Activated T-cell treated with anti-CD3 and anti-CD28 coated beads for 24 hours (primary cell): ENCODE data around the gene MDM1.

ENCODE experiments used
- DNase-seq: peaks from one replicate; pipeline ENCODE4 v3.0.0-alpha.2; 2020; ENCODE audit warnings: low read depth

Gene MDM1

DNA sequence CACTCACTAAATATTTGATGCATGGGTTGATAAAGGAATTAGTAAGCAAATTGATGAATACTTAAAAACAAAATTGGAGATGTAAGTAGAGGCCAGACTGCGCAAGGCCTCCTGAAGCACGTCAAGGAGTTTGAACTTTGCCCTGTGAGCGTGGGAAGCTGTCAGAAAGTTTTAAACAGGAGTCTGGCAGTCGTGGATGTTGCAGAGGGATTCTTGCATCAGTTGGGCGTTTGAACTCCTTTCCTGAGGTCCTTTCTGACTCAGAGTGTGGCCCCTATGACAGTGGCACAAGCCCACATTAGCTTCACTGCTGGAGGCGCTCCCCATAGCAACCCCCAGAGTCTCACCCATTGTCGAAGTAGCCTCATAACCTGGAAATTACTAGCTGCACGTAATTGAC lies 60.8 kb downstream of the MDM1 start:
- no peak for DNase-seq

DNA sequence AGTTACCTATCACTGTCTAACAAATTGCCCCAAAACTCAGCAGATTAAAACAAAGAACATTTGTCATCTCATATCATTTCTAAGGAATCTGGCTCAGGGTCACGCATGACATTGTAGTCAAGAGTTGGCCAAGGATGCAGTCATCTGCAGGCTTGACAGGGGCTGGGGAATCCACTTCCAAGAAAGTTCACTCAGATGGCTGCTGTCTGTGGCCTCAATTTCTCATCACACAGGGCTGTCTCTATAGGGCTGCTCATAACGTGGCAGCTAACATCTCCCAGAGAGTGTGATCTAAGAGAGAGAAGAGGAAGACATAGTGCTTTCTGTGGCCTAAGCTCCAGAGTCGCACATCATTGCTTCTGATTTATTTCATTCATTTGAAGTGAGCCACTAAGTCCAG lies 61.8 kb downstream of the MDM1 start:
- no peak for DNase-seq

DNA sequence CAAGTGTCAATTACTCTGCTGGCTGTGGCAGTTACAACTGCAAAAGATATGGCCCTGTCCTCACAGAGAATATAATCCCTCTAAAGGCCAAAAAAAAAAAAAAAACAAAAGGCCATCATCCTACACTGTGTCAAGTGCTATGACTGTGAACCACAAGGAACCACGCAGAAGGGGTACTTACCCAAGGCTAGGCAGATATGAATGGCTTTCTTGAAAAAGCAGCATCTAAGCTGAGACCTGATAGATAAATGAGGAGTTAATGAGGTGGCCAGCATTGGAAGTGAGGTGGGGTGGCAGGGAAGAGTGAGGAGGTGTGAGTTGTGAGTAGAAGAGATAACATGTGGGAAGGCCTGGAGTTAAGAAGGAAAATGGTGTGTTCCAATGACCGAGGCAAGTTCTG lies 62.4 kb downstream of the MDM1 start:
- DNase-seq: no peak

DNA sequence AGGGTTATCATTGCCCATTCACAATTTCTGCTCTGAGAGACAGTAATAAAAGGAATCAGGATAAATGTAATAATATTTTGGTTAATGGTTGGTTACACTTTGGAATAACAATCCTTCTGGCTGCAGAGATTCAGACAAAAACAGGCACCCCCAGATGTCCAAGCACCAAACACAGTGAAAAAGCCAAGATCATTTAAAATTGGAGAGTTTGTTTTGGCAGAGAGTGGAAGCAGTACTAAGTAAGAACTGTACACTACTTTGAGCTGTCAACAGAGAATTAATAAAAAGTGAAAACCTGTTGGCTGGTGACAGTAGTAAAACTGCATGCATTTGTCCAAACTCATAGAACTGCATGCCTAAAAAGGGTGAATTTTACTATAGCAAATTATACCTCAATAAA lies 63.2 kb downstream of the MDM1 start:
- DNase-seq: no peak

DNA sequence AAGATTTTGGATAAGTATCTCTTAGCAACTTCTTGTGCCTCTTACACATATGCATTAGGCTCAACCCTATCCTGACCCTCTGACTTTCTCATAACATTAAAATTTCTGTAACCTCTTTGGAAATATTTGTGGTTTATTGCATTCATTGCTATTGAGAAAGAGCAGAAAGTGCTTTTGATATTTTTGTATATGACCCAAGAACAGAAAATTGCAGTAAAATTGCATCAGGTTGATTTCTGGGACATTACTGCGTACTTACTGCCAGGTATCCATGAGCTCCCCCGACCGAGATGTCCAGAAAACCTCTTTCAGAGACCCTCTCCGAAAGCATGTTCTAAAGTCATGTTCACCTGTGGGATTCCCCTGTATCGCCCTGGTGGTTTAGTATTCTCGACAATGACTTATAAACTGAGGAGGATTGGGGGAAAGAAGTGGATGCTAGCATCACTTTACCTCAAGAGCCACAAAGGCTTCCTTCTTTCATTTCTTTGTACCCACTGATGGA lies 64.2 kb downstream of the MDM1 start:
- no peak for DNase-seq

DNA sequence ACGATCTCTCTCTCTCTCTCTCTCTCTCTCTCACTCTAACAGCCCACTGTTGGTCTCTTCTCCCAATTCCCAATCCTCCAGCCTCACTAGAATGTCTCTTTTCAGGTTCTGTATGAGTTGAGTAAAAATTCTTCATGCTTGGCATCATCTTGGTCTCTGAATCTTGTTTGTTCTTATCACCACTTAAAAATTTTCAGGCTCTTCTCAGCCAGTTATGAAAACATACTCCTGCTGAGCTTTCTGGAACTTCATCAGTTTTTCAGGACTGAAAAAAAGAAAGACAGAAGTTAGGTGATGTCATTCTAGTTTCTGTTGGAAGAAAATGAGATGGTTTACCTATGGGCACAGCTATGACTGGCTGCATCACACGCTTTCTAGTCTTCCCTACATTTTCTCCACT lies 67.3 kb downstream of the MDM1 start:
- DNase-seq: no peak

DNA sequence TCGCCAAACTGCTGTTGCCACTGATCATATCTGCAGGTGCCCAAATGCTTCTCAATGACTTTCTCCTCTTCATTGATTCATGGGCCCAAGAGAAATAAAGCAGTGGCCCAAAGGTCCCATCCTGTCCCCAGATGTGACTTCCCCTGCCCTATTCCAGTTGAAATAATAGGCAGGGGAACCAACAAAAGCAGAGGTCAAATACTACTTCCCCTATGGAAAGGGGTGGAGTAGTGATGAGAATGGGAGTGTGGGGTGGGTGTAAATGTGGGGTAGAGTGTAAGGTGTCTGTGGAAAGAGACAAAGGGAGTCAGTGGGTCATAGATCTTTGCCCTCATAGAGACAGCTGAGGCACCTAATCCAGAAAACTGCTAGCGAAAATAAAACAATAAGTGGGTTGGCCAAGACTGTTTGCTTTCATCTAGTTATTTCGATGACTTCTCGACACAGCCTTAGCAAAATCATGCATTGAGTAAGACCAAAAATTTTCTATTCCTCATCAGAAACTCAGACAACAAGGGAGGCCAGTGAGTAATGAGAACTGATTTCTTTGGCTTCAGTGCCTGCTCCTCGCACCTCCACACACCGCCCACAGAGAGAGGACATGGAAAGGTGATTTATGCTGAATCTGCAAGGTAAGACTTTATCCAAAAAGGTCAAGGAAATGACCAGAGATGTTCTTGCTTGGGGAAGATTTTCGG lies 67.9 kb downstream of the MDM1 start:
- DNase-seq: no peak

DNA sequence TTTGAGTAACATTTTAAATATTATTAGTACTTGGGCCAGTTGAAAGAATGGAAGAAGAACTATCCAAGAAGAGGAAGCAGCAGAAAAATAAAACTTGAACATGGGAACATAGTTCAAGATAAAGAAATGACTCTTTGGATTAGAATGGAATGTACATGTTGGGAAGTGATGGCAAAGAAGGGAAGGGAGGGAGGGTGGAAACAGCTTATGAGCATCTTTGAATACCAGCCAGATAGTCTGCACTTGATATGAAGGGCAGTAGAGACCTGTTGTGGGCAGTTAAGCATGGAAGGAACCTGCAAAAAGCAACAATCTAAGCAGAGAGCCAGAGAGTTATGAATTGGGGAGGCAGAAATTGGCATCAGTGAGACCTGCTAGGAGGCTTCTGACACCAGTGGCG lies 68.8 kb downstream of the MDM1 start:
- DNase-seq: no peak

DNA sequence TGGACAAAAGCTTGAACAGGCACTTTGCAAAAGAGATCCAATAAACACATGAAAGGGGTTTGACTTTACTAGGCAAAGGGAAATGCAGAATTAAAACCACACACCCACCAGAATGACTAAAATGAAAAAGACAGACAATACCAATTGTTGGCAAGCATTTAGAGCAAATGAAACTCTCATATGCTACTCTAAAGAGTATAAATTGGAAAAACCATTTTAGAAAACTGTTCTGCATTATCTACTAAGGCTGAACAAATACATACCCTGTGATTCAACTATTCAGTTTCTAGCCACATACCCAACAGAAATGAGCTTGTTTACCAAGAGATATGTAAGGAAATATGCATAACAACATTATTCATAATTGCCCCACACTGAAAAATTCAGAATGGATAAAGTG lies 70.3 kb downstream of the MDM1 start:
- no peak for DNase-seq

DNA sequence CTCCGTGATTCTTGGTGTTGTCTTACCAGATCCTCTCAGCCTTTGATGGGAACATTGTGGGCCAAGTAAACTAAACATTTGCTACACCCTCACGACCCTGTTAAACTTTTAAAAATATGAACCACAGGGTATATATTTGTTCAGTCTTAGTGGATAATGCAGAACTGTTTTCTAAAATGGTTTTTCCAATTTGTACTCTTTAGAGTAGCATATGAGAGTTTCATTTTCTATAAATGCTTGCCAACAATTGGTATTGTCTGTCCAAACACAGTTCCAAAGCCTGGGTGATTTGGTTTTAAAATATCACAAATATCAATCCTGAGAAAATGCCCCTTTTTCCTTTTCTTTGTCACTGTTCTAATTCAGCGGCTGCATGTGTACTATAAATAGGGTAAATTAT lies 72.0 kb downstream of the MDM1 start:
- no peak for DNase-seq

DNA sequence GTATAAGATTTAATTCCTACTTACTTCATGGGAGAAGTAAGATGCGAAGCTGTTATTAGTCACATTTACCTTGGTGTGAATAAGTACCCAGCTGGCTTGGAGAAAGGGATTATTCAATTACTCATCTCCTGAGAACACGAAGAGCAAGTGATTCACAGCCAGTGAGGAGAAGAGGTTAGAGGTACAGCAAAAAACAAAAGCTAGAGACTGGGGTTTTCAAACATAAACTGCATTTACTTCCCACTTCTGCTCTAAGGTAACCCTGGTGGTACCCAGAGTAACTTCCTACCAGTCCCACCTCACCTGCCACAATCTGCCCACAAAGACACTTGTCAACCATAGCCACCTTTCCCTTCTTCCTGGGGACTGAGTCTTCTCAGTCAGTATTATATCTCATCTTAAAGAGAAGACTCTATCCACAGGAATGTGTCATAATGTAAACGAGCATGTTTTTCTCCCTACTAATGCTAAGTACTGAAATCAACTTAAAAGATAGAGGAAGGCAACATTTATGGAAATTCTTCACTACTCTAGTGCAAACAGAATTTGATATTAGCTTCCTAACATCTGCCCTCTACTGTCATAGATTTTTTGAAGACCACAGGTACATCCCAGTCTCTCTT lies 72.7 kb downstream of the MDM1 start:
- peak; percentile 16 for DNase-seq

DNA sequence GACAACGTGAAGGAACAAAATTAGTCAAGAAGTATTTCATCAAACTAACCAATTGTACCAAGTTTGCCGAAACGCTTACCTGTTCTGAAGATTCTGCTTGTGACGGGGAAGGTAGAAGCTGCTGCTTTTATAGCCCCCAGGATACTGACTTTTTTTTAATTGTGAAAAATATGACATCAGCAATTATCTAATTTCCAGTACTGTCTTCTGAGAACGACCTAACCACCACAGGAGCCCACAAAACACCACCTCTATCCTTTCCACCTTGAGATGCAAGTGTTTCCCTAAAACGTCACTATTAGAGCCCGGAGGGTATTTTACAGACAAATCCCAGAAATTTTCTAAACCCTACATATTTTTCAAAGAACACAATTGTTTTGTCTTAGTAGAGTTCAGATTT lies 78.7 kb downstream of the MDM1 start, which contains the start of gene IL22:
IL22 (minus strand) TSS at position 101 of the 400 bp plus-strand sequence. CDS start 156 bp downstream, outside the sequence.
- no peak for DNase-seq

DNA sequence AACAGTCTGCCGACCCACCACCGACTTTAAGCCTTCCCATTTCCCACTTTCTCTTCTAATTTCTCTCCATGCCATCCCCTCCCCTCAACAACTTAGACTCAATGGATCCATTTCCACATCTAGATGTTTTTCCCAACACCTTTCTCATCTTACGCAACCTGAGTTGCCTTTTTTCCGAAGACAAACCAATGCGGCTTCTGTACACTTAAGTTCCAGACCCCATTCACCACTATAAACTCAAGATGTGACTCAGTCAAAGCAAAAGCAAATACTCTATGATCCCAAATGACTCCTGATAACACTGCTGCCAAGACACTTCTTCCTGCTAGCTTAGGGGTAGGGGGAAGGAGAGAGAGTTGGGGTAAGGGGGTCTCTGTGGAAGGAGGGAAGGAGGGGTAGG lies 80.1 kb downstream of the MDM1 start:
- DNase-seq: no peak

DNA sequence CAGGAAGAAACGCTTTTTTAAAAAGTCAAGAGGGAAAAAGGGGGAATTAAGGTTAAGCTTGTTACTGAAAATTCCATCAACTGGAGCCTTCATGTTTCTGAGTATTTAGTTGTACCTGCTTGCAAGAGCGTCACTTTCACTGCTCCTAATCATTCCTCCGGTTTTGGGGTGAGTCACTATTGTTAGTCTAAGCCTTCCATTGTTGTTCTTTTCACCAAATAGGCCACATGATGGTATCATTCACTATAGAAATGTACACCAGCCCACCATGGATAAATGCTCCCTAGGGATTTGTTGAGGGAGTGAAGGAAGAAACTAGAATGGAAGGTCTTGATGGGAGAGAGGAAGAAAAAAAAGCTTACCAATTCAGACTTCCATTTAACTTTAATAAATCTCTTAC lies 81.7 kb downstream of the MDM1 start:
- no peak for DNase-seq

DNA sequence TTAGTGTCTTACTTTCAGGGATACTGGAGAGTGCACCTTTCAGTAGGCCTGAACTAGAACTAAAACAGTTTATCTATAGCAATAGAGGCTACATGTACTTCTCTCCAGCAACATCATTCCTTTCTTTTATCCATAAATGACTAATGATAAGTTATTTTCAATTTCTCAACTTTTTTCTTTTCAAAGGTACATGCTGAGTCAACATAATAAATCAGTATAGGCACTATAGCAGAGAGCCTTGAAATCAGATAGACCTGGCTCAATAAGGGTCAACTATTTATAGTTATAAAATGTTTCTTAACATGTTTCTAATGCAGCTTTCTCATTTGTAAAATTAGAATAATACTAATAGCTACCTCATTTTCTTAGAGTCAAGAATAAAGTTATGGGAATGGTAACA lies 84.4 kb downstream of the MDM1 start:
- no peak for DNase-seq

DNA sequence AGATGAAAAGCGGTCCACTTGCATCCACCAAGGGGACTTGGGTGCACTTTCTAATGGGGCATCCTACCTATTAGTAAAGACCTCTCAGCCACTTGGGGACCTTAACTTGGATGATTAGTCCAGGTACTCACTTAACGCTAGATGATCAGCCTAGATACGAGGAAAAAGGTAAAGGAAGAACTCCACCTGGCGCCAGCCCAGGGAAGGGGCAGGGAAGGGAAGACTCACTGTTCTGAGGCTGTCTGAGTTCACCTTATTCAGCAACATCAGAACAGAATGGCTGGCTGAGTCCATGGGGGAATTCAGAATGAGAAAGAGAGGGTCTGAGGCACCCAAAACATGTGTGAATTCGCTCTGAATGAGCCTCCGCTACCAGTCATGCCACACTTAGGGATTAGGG lies 85.8 kb downstream of the MDM1 start:
- no peak for DNase-seq

DNA sequence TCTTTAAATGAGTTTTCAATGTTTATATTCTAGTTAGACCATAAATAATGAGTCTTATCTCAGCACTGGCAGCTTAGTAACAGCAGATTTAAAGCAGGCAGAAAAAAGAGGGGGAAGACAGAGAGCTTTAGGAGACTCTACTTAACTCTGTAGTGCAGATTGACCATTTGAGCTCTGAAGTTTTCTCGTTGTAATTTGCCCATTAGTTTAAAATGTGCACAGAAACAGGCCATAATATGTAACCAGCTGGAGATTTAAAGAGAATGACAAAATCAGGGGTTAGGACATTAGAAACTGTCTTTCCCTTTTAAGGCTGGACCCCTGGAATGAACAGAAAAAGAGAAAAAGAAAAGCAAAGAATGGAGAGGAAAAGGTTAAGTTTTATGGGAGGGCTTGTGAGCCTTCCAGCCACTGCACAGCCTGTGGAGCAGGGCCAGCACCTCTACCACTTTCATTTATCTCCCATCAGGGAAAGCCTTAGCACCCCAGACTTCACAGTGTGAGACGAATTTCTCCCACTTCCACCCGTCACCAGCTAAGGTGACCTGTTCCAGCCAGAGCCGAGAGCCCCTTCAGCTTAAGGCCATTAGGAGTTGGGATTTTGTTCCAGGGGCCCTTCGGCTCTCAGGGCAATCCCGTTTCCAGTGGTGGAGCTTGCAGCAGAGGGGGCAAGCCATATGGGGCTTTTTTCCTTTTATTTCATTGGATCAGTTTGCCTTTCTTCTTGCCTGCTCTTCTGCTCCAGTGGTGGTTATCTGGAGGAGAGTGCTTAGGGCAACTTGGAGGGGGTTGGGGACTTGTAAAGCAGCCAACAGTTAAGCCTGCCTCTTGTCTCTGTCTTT lies 86.8 kb downstream of the MDM1 start:
- no peak for DNase-seq
